ENCODE results near the gene ARL16.

Gene ARL16, protein sequence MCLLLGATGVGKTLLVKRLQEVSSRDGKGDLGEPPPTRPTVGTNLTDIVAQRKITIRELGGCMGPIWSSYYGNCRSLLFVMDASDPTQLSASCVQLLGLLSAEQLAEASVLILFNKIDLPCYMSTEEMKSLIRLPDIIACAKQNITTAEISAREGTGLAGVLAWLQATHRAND

GRCh38 chr17:81683584-81684441 is at the start of gene ARL16, which contains the start of gene HGS:
ARL16 (minus strand) TSS chr17:81683797; CDS start chr17:81683753, 44 bp downstream.
HGS (plus strand) TSS chr17:81684011; CDS start chr17:81684067, 56 bp downstream.
- Histone ChIP-seq H3K36me3 (replicated peaks; ENCODE audit: low read depth, low read length) (peaks cover 10% of the 10 kb centered on the region), H3K4me1 (ENCODE audit: low read length) (peaks cover 18% of the 10 kb centered on the region)

DNA sequence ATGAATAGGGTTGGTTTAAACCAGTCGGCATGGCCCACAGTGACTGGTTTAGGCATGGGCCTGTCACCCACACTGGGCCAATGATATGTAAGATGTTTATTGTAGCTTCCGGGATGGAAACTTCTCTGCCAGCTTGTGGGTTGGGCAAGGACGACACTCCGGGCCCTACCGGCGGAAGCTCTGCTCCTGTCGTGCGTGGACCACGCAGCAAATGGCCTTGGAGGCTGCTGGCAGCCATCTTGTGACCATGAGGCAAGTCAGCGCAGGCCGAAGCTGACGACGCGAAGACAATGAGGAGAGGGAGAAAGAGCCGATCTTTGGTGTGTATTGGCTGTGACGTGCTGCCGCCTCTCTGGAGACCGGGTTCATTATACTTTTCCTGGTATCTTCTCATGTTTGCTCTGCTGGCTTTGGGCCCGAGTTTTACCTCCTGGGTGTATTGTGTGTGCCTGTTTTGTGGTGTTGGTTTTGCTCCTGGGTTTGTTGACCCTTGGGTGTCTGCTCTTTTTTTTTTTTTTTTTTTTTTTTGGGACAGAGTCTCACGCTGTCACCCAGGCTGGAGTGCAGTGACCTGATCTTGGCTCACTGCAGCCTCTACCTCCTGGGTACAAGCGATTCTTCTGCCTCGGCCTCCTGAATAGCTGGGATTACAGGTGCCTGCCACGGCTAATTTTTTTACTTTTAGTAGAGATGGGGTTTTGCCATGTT is 43.9 kb upstream of the ARL16 start:
- H3K27ac ChIP-seq (ENCODE audit: low read length) = no peak overlapping the region
- no peaks in the 10 kb centered on the region for H3K79me2 ChIP-seq (ENCODE audit: low read length)
- peaks cover 10% of the 10 kb centered on the region for H3K4me1 ChIP-seq (ENCODE audit: low read length)
- no peak overlapping the region for H3K9ac ChIP-seq (ENCODE audit: low read length)
- H3K27me3 ChIP-seq (ENCODE audit: low read depth, low read length) = peaks cover 17% of the 10 kb centered on the region
- H3K36me3 ChIP-seq (replicated peaks; ENCODE audit: low read depth, low read length) = no peaks in the 10 kb centered on the region
- no peak overlapping the region for H3K4me2 ChIP-seq (ENCODE audit: low read length)
- no peaks in the 10 kb centered on the region for H3K9me3 ChIP-seq (ENCODE audit: insufficient read depth, low read length)
- TF ChIP-seq, protein P1, sequence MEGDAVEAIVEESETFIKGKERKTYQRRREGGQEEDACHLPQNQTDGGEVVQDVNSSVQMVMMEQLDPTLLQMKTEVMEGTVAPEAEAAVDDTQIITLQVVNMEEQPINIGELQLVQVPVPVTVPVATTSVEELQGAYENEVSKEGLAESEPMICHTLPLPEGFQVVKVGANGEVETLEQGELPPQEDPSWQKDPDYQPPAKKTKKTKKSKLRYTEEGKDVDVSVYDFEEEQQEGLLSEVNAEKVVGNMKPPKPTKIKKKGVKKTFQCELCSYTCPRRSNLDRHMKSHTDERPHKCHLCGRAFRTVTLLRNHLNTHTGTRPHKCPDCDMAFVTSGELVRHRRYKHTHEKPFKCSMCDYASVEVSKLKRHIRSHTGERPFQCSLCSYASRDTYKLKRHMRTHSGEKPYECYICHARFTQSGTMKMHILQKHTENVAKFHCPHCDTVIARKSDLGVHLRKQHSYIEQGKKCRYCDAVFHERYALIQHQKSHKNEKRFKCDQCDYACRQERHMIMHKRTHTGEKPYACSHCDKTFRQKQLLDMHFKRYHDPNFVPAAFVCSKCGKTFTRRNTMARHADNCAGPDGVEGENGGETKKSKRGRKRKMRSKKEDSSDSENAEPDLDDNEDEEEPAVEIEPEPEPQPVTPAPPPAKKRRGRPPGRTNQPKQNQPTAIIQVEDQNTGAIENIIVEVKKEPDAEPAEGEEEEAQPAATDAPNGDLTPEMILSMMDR (IDR thresholded peaks at IDR 0.05; ENCODE audit: low read depth, low read length) = no peak
- TF ChIP-seq EZH2phosphoT487 (IDR thresholded peaks at IDR 0.05; ENCODE audit: low read depth) = no peak
- H2AFZ ChIP-seq (ENCODE audit: low read depth, low read length) = no peak overlapping the region
- no peaks in the 10 kb centered on the region for H4K20me1 ChIP-seq (ENCODE audit: insufficient read depth, low read length)
- no peak overlapping the region for H3K4me3 ChIP-seq (ENCODE audit: low read length)

More at GRCh38 chr17:81683584-81684441, at the start of gene ARL16, which contains the start of gene HGS:
- Histone ChIP-seq H3K27me3 (ENCODE audit: low read depth, low read length) (no peaks in the 10 kb centered on the region), H3K27ac (ENCODE audit: low read length) (peak within 1 kb of the TSS; percentile 38), H3K9me3 (ENCODE audit: insufficient read depth, low read length) (no peaks in the 10 kb centered on the region), H4K20me1 (ENCODE audit: insufficient read depth, low read length) (0 out of 2 replicates have a peak, but pooled peaks cover 6% of the 10 kb centered on the region), H3K9ac (ENCODE audit: low read length) (peak within 1 kb of the TSS; percentile 84), H3K4me2 (ENCODE audit: low read length) (peak within 1 kb of the TSS; percentile 100), H2AFZ (ENCODE audit: low read depth, low read length) (0 out of 2 replicates have a peak within 1 kb of the TSS, but pooled peaks have one; percentile 10), H3K4me3 (ENCODE audit: low read length) (peak within 1 kb of the TSS; percentile 87), H3K79me2 (ENCODE audit: low read length) (peaks cover 56% of the 10 kb centered on the region)
- TF ChIP-seq, protein P1 (IDR thresholded peaks at IDR 0.05; ENCODE audit: low read depth, low read length) = no peak
- TF ChIP-seq EZH2phosphoT487 (IDR thresholded peaks at IDR 0.05; ENCODE audit: low read depth) = no peak

DNA sequence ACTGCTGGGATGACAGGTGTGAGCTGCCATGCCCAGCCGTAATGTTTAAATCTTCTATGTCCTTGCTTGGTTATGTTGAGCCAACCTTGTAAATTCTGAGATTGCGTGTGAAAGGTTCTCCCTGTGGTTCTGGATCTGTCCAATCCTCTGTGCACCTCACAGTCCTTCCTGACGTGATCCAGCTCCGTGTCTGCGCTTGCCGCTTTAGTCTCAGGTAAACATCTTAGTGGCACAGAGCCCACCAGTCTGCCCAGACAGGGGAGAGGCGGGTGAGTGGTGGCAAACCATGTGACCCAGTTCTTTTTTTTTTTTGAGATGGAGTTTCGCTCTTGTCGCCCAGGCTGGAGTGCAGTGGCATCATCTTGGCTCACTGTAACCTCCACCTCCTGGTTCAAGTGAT is 42.4 kb upstream of the ARL16 start:
- Histone ChIP-seq H3K9me3 (ENCODE audit: insufficient read depth, low read length) (no peaks in the 10 kb centered on the region), H3K79me2 (ENCODE audit: low read length) (no peaks in the 10 kb centered on the region), H3K27ac (ENCODE audit: low read length) (no peak overlapping the region), H2AFZ (ENCODE audit: low read depth, low read length) (no peak overlapping the region), H3K4me1 (ENCODE audit: low read length) (peaks cover 10% of the 10 kb centered on the region), H3K4me3 (ENCODE audit: low read length) (no peak overlapping the region), H3K9ac (ENCODE audit: low read length) (no peak overlapping the region), H3K27me3 (ENCODE audit: low read depth, low read length) (peaks cover 12% of the 10 kb centered on the region; the same call in 1 of the 2 replicates), H3K36me3 (replicated peaks; ENCODE audit: low read depth, low read length) (no peaks in the 10 kb centered on the region), H3K4me2 (ENCODE audit: low read length) (peak overlapping the region; percentile 54), H4K20me1 (ENCODE audit: insufficient read depth, low read length) (no peaks in the 10 kb centered on the region)
- TF ChIP-seq, protein P1 (IDR thresholded peaks at IDR 0.05; ENCODE audit: low read depth, low read length) = no peak
- no peak for TF ChIP-seq EZH2phosphoT487 (IDR thresholded peaks at IDR 0.05; ENCODE audit: low read depth)

Data from OCI-LY3 (cell line).